ENCODE data around the gene GREM1.

GRCh38 chr15:32716216-32716914, 1.4 kb upstream of the GREM1 start:
- TF ChIP-seq POLR2A (IDR thresholded peaks at IDR 0.05; ENCODE audit: low read depth, low read length) (no peak), TAF1 (IDR thresholded peaks at IDR 0.05; ENCODE audit: borderline replicate concordance, low read depth, low read length) (no peak), POLR2AphosphoS5 (IDR thresholded peaks at IDR 0.05; ENCODE audit: low read depth, low read length) (no peak)
